SW 1271 (cell line): ENCODE data around the gene EEF1A1.

ENCODE experiments used
- DNase-seq, 2 experiments: peaks; one replicate each; lab custom pipeline; 2025; lab: John Stamatoyannopoulos, UW

Gene EEF1A1

DNA sequence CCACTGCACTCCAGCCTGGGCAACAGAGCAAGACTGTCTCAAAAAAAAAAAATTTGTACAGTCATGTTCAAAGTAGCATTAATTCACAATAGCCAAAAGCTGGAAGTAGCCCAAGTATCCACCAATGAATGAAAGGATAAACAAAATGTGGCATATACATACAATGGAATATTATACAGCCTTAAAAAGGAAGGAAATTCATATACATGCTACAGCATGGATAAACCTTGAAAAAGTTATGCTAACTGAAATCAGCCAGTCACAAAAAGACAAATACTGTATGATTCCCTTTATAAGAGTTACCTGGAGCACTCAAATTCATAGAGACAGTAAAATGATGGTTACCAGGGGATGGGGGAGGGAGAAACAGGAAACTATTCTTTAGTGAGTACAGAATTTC, 15.7 kb downstream of the EEF1A1 start:
- DNase-seq, result no peak

DNA sequence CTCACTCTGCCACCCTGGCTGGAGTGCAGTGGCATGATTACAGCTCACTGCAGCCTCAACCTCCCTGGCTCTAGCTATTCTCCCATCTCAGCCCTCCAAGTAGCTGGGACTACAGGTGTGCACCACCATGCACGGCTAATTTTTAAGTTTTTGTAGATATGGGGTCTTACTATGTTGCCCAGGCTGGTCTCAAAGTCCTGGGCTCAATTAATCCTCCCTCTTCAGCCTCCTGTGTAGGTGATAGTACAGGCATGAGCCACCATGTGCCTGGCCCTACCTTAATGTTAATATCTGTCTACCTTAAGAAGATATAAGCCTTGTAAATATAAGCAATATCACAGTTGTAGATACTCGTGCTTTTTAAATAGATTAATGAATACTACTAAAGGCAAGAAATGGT, 16.7 kb downstream of the EEF1A1 start:
- no peak for DNase-seq

GRCh38 chr6:73503027-73503772, 17.6 kb downstream of the EEF1A1 start:
- no peak for DNase-seq

DNA sequence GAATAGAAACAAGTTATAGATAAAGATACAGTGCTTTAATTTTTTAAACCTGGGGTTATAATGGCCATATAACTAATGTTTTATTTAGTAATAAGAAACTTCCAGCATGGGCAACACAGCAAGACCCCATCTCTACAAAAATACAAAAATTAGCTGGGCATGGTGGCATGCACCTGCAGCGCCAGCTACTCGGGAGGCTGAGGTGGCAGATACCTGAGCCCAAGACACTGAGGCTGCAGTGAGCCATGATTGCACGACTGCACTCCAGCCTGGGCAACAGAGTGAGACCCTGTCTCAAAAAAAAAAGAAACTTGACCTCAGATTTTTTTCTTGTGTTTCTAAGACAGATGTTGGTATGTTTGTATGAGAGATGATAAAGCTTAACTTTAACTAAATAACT, 22.9 kb downstream of the EEF1A1 start:
- no peak for DNase-seq

DNA sequence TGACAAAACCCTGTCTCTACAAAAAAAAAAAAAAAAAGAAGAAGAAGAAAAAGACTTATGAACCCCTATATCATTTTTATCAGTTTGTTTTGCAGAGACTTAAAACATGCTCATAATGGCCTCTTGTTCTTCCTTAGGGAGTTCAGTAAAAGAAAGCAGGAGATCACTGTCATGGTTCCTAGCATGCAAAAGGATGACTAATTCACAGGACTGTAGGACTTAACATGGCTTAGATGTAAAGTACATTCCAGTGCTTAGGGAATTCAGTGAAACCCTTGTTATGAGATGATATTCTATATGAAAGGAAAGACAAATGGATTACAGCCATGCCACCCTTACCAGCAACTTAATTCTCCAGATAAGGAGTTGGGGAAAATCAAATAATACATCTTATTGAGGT, 29.5 kb downstream of the EEF1A1 start:
- no peak for DNase-seq

DNA sequence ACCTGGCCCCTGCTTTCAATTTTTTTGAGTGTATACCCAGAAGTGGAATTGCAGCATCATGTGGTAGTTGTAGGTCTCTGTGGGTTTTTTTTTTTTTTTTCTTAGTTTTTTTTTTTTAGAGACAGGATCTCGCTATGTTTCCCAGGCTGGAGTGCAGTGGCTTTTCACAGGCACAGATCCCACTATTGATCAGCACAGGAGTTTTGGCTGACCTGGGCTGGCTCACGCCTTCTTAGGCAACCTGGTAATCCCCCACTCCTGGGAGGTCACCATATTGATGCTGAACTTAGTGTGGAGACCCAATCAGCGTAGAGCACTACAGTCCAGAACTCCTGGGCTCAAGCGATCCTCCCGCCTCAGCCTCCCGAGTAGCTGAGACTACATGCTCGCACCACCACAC, 33.4 kb downstream of the EEF1A1 start:
- DNase-seq, result no peak

GRCh38 chr6:73484438-73484837, 36.4 kb downstream of the EEF1A1 start:
- no peak for DNase-seq

- DNase-seq, result no peak
These were observed 38.9 kb downstream of the EEF1A1 start for GRCh38 chr6:73481969-73482368.

DNA sequence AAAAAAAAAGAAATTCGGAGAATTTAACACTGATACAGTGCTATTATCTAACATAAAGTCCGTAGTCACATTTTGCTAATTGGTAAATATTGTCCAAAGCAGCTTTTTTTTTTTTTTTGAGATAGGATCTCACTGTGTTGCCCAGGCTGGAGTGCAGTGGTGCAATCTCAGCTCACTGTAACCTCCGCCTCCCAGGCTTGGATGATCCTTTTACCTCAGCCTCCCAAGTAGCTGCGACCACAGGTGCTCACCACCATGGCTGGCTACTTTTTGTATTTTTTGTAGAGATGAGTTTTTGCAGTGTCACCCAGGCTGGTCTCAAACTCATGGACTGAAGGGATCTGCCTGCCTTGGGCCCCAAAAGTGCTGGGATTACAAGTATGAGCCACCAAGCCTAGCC, 43.4 kb downstream of the EEF1A1 start:
- no peak for DNase-seq

DNA sequence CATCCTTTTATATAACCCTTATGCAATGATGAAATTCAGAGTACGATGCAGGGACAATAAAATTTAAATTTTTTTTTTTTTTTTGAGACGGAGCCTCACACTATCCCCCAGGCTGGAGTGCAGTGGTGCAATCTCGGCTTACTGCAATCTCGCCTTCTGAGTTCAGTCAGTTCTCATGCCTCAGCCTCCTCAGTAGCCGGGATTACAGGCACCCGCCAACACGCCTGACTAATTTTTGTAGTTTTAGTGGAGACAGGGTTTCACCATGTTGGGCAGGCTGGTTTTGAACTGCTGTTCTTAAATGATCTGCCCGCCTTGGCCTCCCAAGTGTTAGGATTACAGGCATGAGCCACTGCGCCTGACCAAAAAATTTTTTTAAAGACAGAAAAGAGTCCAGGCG, 44.1 kb downstream of the EEF1A1 start:
- no peak for DNase-seq

- DNase-seq, result no peak
These were observed 49.0 kb downstream of the EEF1A1 start for GRCh38 chr6:73471686-73472290.
